ENCODE data around the gene GATB.

GRCh38 chr4:151651496-151651895 lies 109.3 kb downstream of the GATB start:
- TF ChIP-seq POLR2A (IDR thresholded peaks at IDR 0.05) (no peak), CTCF (IDR thresholded peaks at IDR 0.05) (no peak)

Data from Peyer's patch (tissue), 4 donors.